Fibroblast of peridontal ligament (primary cell): Measurements from ENCODE around the gene CD79A.

ENCODE experiments used
- DNase-seq: peaks from one replicate; pipeline ENCODE4 v3.0.0-alpha.2; 2010; ENCODE audit errors: extremely low read depth

CD79A gene

GRCh38 chr19:41876847-41877832 lies at the start of gene CD79A:
Gene CD79A (plus strand): TSS chr19:41877279. CDS start chr19:41877305, 26 bp downstream.
- no peak for DNase-seq

DNA sequence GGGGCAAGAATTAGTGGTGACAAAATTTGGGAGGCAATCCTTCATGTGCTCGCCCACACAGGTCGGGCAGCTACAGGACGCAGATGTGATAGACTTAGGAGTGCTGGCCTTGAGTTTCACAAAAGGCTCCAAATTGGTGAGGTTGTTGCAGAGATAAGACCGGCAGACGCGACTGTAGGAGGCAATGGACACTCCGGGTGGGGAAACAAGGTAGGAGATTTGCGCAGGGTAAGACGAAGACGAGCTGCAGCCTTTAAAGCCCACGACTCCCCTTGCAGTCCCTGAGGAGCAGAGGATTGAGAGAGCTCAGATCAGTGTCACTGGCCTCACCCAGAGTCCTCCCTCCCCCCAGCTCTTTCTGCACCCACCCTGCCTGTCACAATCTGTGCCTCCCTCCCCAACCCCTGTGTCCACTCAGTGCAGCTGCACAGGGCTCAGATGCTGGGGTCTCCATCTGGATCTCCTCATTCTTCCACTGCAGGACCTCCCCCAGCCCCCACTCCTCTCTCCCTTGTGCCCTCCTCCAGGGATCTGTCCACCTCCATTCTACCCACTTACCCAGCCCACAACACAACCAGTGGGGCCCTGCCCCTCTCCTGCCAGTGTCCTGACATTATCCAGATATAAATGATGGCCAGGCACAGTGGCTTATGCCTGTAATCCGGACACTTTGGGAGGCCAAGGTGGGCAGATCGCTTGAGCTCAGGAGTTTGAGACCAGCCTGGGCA lies 38.9 kb upstream of the CD79A start:
- no peak for DNase-seq

GRCh38 chr19:41839211-41839610 lies 37.9 kb upstream of the CD79A start:
- DNase-seq, result no peak

DNA sequence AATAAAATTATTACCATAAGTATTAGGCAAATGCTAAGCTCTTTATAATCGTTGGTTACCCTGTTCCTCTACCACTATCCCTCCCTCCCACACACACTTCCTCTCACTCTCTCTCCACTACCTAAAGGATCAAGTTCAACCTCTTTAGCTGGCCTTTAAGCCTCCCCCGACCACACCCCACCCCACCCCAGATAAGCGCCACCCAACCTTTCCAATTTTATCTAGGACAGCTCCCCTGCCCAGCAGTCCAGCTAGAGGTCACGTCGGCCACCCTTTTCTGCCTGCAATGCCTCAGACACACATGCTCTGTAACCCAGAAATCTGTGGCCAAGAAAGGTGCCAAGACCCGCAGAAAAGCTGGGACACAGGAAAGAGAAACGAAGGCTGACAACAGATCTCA lies 33.7 kb upstream of the CD79A start:
- no peak for DNase-seq

DNA sequence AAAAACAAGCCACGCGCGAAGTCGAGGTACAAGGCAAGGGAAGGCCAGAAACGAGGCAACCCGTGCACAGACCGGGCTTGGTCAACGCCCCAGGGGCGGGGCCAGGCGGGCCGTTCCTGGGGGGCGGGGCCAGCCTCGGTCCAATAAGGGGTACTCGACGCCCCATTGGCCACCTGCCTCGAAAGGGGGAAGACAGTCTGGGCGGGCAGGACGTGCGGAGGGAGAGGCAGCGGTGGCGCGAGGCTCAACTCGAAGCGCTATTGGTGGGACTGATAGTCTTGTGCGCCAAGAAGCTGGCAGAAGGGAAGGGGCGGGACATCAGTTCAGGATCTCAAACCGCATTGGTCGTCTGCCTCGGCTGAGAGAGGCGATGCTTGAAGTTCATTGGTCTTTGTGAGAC lies 32.5 kb upstream of the CD79A start, which contains the start of gene LYPD4:
Gene LYPD4 (minus strand): TSS at position 83 of the 400 bp plus-strand sequence. CDS start 5,398 bp downstream, outside the sequence.
- DNase-seq, result no peak

GRCh38 chr19:41845001-41845050 lies 32.3 kb upstream of the CD79A start, which contains the start of gene DMRTC2:
Gene DMRTC2 (plus strand): TSS chr19:41845042. CDS start chr19:41847429, 2,387 bp downstream.
- no peak for DNase-seq

DNA sequence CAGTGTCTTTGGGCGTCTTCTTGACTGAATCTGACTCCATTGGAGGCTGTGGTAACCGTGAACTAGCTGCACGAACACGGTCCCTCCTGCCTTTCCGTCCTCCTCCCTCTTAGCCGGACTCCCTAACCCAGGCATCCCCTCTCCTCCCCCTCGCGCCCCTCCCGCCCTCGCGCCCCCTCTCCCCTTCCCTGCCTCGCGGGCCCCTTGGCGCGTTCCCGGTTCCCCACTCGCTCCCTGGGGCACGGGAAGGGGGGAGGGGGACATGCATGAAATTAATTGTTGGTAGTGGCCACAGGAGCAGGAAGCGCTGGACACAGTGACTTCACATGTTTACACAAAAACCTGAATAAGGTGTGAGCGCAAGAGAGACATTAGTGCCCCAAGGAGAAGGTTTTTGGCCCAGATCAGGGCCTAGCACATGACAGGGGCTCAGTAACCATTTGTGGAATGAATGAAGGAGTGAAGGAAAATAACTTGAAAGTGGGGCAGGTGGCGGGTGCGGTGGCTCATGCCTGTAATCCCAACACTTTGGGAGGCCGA lies 32.0 kb upstream of the CD79A start:
- DNase-seq, result no peak

DNA sequence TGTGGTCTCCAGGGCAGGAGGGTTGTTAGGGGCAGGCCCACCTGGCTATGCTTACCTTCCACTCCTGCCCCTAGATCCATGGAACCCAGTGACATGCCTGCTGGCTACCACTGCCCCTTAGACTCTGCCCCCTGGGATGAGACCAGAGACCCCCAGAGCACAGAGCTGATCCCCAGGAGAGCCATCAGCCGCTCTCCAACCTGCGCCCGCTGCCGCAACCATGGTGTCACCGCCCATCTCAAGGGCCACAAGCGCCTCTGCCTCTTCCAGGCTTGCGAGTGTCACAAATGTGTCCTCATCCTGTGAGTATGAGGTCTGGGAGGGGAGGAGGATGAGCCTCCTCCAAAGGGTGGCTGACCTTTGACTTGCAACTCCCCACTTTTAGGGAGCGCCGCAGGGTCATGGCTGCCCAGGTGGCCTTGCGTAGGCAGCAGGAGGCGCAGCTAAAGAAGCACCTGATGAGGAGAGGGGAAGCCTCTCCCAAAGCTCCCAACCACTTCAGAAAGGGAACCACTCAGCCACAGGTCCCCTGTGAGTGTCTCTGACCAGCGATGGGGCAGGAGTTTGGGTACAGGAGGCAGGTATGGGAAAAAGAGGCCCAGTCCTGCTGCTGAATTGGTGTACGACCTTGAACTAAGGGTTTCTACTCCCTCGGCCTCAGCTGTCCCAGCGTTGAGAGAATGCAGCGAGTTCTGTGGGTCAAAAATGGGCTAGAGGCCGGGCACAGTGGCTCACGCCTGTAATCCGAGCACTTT lies 29.6 kb upstream of the CD79A start:
- DNase-seq, result no peak

DNA sequence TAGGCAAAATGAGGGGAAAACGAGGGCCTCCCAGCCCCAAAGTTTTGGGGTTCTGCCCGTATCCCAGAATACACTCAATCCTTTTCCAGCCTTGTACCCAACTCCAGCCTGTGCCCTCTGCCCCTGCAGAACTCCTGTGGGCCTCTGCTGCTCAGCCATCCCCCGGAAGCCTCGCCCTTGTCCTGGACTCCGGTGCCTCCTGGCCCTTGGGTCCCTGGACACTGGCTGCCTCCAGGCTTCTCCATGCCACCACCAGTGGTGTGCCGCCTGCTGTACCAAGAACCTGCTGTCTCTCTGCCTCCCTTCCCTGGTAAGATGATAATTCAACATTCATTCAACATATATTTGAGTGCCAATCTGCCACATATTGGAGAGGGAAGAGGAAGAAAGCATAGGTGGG lies 28.4 kb upstream of the CD79A start:
- no peak for DNase-seq

DNA sequence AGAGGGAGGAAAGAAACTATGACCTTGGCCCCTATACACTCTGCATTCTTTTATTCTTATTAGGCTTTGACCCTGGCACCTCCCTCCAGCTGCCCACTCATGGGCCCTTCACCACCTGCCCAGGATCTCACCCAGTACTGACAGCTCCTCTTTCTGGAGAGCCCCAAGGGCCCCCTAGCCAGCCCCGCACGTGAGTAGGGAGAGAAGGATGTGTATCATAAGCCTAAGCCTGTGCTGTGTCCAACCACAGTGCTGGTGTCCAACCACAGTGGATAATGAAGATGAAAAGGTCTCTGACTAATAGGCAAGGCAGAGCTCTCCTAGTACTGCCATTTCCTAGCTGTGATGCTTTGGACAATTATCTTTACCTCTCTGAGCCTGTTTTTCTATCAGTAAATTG lies 28.0 kb upstream of the CD79A start:
- no peak for DNase-seq

- no peak for DNase-seq
Observed at GRCh38 chr19:41850381-41850780, 26.7 kb upstream of the CD79A start.

DNA sequence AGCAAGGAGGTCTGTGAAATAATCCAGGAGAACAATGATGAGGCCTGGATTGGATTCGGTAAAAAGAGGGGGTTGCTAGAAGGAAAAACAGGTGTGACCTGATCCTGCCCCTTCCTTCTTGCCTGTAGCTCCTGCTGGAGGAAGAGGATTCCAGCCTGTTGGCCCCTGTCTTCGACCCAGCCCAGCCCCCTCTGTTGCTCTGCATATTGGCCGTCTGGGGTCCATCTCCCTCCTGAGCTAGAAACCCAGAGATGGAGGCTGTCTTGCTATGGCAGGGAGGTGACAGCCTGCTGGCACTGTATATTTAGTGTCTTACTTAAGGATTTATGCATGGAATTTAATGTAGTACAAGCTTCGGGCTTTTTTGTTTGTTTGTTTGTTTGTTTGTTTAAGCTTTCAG lies 25.6 kb upstream of the CD79A start:
- DNase-seq, result no peak

GRCh38 chr19:41853344-41853743 lies 23.7 kb upstream of the CD79A start:
- DNase-seq, result no peak

- no peak for DNase-seq
Observed at GRCh38 chr19:41853768-41854167, 23.3 kb upstream of the CD79A start.

GRCh38 chr19:41859213-41859617 lies 17.9 kb upstream of the CD79A start:
- DNase-seq, result no peak

GRCh38 chr19:41859618-41860418 lies 17.3 kb upstream of the CD79A start, which contains the start of gene RPS19:
Gene RPS19 (plus strand): TSS chr19:41860255. CDS start chr19:41860775, 520 bp downstream.
- peak; percentile 98 for DNase-seq

GRCh38 chr19:41860419-41861115 lies 16.5 kb upstream of the CD79A start:
- DNase-seq, result peak; percentile 56

DNA sequence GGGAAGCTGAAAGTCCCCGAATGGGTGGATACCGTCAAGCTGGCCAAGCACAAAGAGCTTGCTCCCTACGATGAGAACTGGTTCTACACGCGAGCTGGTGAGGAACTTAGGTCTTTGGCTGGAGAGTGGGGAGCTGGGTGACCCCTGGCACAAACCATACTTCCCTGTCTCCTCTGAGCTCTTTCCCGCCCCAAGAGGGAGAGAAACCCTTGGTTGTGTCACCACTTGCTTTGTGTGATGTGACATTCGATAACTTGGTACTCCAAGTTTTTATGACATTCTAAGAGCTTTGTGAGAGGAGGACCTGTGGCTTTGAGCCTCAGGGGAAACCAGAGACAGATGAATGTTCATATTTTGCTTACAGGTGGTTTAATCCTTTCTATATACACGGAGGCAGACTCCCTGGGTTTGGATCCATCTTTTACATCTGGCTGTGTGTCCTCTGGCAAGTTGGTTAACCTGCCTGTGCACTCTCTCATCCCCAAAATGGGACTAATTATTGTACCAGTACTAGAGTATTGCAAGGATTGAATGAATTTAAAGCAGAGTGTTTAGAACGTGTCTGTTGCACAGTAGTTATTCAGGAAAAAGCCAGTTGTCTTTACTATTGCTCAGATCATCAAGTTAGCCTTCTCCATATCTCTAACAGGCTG lies 15.8 kb upstream of the CD79A start:
- DNase-seq, result no peak

DNA sequence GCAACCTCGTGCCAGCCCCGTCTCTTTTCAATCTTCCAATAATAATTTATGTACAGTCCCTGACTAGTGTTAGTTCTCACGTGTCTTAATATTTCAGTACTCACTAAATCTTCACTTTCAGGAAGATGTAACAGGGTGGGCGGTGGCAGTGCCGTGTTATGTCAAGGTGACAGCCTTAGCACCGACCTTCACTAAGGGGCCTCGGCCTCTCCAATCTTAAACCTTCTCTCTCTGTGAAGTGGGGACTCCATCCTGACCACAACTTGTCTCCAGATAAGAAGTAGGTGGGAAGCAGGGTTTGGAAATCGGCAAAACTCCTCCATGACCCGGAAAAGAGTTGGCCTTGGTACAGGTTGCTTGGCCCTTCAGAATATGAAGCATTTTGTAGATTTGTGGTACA lies 15.2 kb upstream of the CD79A start:
- no peak for DNase-seq

GRCh38 chr19:41862445-41862986 lies 14.6 kb upstream of the CD79A start:
- no peak for DNase-seq
